DMS79 treated with DMSO at 0.1 percent for 48 hours (cell line): ENCODE measurements around the gene PROX2.

Source experiments
- DNase-seq: peaks from one replicate; lab custom pipeline; 2025; lab: John Stamatoyannopoulos, UW

PROX2 gene

DNA sequence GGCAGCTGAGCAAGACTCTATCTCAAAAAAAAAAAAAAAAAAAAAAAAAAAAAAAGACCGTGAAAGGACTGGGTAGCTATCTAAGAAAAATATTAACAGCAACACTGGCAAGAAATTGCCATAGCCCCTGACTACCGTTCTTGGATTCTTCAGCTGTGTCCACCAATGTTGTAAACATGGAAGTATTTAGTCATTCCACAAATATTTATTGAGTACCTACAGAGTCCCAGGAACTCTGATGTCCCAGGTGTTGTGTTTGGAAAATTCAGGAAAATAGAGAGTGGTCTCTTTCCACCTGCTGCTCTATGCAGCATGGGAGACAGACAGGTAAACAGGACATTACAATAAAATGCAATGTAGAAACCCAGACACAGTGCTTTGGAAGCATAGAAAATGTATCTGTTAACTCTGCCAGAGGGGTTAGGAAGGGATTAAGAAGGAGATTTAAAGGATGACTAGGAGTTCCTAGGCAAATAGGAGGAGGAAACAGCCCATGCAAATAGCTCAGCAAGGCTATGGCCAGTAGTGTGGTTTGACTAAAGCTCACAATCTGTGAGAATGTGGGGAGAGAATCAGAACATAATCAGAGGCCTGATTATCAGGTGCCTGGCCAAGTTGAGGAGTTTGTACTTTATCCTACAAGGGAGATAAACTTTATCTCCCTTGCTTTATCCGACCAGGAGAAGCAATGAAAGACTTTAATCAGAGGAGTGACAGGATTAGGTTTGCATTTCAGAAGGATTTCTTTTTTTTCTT lies 3.7 kb upstream of the PROX2 start:
- DNase-seq, result no peak

DNA sequence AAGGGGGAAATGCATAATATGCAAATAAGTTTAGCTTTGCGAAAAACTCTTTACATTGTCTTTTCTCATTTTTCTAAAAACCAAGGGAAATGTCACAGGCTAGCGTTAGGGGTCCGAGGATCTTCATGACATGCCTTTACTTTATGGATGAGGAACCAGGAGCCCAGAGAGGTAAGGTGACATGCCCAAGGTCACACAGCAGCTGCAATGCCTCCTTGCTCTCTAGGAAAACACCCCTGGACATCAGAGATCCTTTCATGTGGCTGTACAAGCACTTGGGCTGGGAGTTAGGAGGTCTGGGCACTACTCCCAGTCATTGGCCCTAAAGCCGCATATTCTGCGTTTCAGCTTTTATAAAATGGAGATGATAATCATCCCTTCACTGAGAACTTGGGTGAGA lies 741 bp downstream of the PROX2 start:
- DNase-seq, result no peak

DNA sequence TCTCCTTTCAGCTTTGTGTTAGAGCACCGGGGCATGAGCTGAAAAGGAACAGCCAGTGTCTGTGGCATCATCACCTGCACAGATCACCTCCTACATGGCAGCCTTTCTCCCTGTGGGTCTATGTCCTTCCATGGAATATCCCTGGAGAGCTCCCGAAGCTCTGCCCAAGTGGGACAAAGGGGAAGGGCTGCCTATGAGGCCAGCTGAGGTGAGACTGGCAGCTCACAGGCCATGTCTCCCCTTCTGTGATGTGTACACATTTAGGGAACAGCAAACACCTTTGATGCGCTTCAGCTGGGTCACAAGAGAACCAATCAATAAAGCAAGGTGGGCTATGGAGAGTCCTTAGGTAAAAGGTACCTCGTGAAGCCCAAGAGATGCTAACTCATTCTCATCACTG lies 4.1 kb downstream of the PROX2 start:
- no peak for DNase-seq

DNA sequence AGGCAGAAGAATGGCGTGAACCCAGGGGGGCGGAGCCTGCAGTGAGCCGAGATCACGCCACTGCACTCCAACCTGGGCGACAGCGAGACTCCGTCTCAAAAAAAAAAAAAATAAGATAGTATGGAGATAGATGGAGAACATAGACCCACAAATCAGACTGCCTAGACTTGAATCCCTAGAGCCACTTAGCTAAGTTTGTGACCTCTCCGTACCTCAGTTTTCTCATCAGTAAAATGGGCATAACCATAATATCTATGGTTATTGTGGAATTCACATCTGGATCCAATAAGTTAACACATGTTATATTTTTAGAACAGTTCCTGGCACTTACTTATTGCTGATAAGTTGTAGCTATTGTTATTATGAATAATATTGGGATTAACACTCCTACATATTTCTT lies 7.2 kb downstream of the PROX2 start:
- no peak for DNase-seq

DNA sequence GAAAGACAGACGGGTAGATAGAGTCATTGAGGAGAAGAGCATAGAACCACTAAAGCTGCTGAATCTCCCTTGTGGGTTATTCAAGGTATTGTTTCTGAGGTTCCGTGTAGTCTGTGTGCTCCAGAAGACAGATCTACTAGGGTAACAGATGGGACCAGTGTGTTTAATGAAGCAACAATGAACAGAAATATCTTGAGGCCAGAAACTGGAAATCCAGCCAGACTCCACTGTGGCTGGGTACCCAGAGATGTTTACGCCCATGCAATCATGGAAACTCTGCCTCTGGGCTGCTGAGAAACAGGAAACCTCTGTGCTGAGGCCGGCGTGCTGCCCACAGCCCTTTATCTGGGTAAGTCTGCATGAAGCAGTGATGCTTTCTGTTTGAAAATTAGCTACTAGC lies 8.3 kb downstream of the PROX2 start:
- DNase-seq, result no peak

DNA sequence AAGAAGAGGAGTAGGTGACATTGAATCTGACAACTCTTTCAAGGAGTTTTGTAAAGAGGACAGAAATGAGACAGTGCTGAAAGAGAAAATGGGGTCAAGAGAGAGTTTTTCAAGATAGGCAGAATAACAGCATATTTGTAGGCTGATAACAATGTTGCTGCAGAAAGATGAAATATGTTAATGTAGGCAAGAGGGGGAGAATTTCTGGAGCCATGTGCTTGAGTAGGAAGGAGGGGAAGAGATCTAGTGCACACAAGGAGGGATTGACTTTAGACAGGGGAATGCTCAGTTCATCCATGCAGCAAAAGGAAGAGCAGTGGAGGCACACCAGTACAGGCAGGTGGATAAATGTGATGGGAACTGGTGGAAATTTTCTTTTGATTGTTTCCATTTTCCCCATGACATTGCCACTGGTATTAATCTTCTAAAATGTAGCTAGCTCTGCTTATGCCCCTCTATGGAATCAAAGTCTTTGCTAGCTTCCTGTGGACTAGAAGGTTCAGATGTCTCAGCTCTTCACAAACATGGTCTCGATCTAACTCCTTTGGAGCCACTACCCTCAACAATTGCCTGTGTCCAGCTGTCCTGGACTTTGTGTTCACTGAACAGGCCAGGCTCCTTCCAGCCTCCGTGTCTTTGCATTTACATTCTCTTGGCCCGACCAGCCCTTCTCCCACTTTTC lies 9.1 kb downstream of the PROX2 start:
- DNase-seq, result no peak

DNA sequence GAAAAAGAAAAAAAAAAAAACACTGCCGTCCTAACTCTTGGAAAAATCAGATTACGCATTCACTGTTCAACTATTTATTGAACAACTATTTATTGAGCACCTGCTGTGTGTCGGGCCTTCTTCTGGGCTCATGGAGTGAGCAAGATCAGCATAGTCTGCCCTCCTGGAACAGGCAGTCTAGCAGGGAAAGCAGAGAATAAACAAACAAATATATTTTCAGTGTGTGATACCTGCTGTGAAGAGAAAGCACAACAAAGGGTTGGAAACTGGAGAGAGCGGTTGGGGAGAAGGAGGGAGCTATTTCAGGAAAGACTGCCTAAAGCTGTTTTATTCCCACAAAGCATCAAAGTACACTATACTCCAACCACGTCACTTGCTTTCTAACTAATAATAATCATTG lies 10.8 kb downstream of the PROX2 start:
- DNase-seq, result no peak

DNA sequence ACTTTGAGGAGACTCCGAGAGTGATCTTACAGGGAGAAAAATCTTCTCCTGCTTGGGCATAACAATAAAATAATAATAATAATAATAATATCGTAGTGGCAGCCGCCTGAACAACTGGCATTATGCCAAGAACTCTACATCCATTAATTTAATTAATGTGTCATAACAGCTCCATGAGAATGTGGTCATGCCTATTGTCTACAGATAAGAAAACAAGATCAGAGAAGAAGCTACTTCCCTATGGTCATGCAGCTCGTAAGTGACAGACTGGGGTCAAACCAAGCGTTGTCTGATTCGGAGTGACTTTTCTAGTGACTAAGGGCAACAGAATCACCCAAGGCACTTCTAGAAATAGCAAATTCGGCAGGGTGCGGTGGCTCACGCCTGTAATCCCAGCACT lies 11.7 kb downstream of the PROX2 start:
- no peak for DNase-seq

DNA sequence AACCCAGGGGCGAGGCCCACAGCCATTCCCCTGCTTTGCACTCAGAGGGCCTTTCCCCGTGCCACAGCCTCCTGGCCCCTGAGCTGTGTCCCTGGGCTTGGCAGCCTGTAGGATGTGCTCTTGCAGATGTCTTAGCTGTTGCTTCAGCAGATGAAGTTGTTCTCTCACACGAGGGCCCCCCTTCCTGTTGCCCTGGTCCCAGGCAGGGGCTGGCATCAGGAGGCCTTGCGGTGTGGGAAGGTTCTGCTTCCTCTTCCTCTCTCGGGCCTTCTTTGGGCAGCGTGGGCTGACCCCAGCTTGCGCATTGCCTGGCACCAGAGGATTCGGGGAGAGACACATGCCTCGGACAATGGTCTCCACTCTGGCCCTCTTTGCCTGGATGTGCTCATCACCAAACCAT lies 12.7 kb downstream of the PROX2 start:
- DNase-seq, result no peak

DNA sequence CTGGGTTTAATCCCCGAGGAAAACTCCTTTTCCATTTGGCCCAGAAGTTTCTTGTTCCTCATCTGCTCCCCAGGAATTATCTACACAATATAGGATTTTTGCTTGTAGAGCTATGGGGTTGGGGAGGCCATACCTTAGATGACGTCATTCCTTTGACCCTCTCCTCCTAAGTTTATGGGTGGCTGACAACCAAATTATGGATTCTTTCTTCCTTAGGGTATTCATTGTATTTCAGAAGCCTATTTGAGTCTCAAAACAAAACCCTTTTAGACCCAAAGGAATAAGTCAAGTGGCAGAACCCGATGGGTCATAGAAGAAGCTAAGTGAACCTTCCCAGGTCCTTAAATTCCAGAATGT lies 14.2 kb downstream of the PROX2 start:
- no peak for DNase-seq

DNA sequence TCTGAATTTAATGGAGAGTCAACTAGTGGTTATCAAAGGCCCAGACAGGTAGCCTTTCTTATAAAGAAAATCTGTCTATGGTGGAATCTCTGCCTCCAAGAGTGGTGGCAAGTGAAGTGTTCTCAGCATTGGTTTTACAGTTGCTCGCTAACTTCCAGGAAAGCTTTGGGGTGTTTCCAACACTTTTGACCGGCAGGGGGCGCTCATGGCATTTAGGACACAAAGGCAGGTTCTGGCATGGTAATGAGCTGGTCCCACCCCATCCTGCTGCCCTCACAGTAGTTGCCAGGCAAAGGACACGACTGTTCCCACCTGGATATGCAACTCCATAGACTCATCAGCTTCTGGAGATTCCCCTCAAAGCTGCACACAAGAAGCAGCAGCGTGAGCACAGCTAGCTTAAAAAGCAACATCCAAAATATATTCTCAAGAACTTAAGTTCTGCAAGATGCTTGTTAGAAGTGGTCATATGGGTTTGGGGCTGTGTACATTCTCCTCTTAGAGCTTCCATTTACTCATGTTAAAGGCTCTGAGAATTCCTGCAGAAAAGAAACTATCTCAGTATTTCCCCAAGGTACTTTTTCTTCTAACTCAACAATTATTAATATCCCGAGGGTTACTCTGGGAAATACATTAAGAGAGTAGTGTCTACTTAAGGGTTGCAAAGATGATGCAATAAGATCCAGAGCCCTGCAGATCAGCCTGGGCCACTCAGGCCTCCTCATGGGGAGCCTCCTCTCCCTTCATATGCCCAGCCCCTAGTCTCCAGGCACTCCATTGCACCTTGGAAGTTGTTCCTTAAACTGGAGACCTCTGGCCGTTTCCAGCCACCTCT lies 14.8 kb downstream of the PROX2 start:
- DNase-seq, result peak; percentile 87

DNA sequence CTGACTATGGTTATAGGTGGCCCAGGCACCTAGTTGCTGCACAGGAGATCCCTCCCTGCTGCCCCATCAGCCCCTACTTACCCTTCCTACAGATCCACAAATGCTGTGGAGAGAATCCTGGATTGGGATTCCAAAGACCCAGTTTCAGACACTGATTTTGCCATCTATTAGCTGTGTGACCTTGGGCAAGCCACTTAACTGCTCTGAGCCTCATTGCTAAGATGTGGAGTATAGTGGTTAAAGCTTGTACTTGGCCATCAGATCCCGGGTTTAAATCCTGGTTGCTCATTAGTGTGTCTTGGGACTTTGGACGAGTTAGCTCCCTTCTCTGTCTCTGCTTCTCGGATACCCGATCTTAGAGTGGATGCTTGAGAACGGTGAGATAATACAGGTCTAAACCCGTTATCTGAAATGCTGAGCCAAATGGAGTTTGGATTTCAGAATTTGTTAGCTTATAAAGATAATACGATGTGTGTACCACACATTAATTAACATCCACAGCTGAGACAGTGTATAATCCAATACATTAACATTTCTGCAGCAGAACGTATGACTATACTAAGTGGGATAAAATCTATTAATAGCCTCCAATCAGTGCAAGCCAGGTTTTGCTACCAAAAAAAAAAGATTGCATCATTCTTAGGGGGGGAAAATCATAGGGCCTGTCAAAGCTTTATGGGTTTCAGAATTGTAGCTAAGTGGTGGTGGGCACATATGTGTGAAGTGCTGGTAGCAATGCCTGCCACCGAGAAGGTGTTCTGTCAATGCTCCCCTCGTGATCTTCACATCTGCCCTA lies 16.0 kb downstream of the PROX2 start:
- no peak for DNase-seq

DNA sequence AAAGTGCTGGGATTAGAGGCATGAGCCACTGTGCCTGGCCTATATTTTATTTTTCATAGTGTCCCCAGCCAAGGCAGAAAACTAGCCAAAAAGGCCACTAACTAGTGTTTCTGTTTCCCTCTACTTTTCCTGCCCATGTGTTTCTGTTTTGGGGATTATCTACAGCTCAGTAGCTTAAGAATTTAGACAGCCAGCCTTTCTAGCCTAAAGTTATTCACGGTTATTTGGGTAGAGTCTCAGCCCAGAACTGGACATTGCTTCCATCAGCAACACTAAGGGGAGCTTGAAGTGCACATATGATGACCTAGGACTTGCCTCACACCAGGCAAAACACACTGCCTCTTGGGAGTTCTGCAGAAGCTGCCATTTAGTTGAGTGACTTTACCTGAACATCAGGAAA lies 17.9 kb downstream of the PROX2 start:
- no peak for DNase-seq

DNA sequence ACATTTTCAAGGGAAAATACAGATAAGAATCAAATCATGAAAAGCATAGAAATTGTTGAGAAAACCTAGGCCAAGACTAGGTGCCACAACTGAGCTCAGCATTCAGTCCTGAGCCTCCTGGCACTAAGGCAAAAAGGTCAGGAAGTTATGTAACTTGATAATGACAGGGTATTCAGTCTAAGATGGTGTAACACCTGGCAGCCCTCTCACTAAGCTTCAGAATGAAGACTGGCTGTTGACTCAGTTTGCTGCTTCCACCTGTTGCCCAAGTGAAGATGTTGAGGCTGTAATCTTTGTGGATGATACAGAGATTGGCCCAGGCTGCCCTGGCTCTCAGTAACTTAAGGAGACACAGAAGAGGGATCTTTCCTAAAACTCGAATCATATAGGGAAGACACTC lies 19.6 kb downstream of the PROX2 start:
- DNase-seq, result no peak

DNA sequence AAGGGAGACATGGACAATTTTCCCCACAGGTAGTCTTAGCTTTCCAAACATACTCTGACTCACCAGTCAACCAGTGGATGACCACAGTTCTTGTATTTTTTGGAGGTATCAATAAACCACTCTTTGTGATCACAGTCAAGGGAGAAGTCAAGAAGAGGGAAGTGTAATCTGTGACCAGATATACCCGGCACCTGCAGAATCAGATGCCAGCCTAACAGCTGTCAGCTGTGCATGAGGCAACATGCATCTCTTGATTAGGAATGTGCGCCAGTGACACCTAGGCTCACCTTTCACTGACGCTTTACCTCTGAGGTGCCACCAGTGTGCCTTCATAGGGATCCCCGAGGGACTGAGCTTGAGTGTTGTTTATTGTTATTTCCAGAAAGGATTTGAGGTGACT lies 20.0 kb downstream of the PROX2 start:
- no peak for DNase-seq

DNA sequence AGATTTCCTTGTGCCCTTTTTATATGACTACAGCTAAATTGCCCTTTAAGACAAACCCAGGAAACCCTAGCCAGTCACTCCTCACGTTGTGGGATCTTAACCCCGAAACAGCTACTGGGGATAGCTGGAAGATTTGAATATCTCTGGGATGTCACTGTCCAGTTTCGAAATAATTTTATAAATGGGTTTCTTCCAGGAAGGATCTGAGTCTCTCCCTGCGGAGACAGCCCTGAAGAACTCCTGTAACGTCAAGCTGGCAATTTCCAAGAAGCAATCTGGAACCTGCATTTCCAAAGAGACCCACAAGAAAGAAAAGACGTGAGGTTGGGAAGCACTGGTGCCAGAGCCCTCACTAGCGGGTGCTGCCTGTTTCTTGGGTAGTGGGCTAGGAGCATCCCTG lies 20.9 kb downstream of the PROX2 start:
- no peak for DNase-seq

DNA sequence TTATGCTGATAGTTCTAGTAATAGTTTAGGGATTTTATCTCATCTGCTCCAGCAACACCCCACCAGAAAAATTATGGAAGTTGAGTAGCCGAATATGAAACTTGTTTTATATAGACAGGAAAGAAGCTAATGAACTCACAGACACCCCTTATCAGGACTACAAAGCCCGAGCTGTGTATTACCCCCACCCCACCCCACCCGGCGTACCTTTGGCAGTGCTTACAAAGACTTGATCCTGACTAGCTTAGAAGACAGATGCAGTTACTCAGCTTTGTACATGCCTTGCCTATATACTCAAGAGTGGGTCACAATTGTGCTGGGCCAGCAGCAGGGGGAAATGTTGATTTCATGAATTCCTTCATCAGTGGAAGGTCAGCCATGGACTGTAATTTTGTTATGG lies 22.4 kb downstream of the PROX2 start:
- DNase-seq, result no peak

DNA sequence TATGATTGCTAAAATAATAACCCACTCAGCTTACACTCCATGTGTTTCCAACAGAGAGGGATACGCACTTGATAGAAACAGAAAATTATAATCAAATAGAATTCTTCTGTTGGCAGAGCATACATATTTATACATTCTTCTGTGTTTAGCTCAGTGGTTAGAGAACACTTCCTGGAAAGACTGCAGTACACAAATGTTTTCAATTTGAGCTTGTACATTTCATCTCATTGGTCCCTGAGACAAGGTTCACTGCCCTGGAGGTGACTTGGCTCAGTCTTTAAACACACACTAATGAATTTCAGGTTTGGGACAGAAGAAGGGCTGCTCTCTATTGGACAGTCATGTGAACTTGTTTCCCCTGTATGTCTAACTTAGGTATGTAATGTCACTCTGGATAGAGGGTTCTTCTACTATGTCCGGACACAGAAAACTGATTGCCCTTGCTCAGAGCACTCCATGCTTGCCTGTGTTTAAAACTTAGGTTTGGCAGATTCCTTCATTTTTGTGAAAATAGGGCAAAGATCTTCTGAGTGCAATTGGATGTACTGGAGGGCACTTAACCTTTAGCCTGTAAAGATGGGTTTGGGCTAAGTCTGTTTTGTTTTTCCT lies 22.9 kb downstream of the PROX2 start:
- DNase-seq, result no peak

DNA sequence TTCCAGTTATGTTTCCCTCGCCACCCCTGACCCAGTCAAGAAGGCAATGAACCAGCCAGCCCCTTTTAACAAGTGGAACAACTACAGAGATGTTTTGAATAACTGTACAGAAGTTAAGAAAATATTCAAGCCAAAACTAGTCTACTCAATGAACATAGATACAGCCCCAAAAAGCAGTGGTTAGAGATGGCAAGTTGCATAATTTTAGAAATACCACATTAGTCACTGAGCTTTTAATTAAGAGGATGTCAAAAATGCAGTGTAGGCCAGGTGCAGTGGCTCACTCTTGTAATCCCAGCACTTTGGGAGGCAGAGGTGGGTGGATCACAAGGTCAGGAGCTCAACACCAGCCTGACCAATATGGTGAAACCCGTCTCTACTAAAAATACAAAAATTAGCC lies 27.2 kb downstream of the PROX2 start:
- no peak for DNase-seq

DNA sequence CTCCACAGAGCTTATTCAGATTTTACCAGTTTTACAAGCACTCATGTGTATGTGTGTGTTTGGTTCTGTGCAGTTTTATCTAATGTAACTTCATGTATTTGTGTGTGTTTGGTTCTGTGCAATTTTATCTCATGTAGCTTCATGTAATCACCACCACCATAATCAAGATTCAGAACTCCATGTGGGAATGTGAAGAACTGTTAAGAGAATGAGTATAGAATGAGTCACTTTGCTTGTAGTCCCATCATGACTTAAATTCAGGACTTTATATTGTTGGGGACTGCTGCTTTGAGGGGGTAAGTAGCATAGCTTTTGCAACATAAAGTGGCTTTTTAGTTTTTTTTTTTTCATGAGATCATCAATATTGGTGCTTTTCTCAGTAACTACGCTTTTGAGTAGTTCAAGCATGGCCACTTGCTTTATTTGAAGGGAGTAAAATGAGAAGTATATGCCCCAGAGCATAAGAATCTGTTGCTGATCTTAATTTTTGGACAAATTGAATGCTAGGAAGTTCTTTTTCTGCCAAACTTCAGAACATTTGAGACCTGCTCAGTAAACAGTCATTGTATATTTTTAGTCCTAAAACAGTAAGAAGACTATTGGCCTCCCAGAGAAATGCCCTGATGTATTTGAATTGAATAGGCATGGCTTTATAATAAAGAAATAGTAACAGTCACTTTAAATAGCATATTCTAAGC lies 28.8 kb downstream of the PROX2 start:
- DNase-seq, result no peak

DNA sequence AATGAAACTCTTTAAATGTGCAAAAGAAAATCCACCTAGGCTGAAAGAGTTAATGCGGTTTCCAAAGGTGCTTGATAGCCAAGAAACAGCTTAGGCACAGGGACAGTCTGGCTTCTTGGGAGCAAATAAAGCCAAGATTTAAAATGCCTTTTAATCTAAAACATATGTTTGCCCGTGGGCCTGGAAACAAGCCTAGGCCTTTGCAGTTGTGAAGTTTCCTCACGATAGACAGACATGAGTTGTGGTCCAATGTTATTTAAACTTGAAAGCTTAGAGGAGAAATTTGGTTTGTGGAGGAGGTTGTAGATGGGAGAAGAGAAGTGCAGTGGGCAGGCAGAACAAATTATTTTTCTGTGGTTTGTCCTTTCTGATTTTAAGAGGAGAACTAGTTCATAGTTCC lies 29.8 kb downstream of the PROX2 start:
- no peak for DNase-seq
